ENCODE data around the gene LMNTD2.
"Not testable (repeated sequence)": the region's sequence is repeated elsewhere in the genome, so short reads cannot be mapped to it uniquely, and the experiment has no call there.

LMNTD2 gene

GRCh38 chr11:526192-526591, 34.3 kb downstream of the LMNTD2 start:
- no peaks in the 10 kb centered on the region for H3K27me3 ChIP-seq (replicated peaks)
- no peak overlapping the region for H3K27ac ChIP-seq
- DNase-seq, result no peak
- TF ChIP-seq CTCF (IDR thresholded peaks at IDR 0.05; ENCODE audit: low read depth, low read length, missing control alignments), result no peak
- H3K4me3 ChIP-seq (ENCODE audit: low read depth, low read length), result no peak overlapping the region
- no peaks in the 10 kb centered on the region for H3K36me3 ChIP-seq (replicated peaks)
- in situ Hi-C loops (cut with HindIII; ENCODE audit: low pct_ligation_motif_present, low sequenced_read_pairs), result no loop called here

GRCh38 chr11:521177-521688, 39.3 kb downstream of the LMNTD2 start:
- no peak for TF ChIP-seq CTCF (IDR thresholded peaks at IDR 0.05; ENCODE audit: low read depth, low read length, missing control alignments)
- DNase-seq, result no peak
- H3K27me3 ChIP-seq (replicated peaks), result no peaks in the 10 kb centered on the region
- H3K4me3 ChIP-seq (ENCODE audit: low read depth, low read length), result no peak overlapping the region
- no peak overlapping the region for H3K27ac ChIP-seq
- H3K36me3 ChIP-seq (replicated peaks), result no peaks in the 10 kb centered on the region
- in situ Hi-C loops (cut with HindIII; ENCODE audit: low pct_ligation_motif_present, low sequenced_read_pairs), result no loop called here

GRCh38 chr11:520428-521176, 39.9 kb downstream of the LMNTD2 start:
- no peaks in the 10 kb centered on the region for H3K36me3 ChIP-seq (replicated peaks)
- DNase-seq, result no peak
- H3K4me3 ChIP-seq (ENCODE audit: low read depth, low read length), result no peak overlapping the region
- H3K27me3 ChIP-seq (replicated peaks), result no peaks in the 10 kb centered on the region
- no peak overlapping the region for H3K27ac ChIP-seq
- in situ Hi-C loops (cut with HindIII; ENCODE audit: low pct_ligation_motif_present, low sequenced_read_pairs), result no loop called here
- TF ChIP-seq CTCF (IDR thresholded peaks at IDR 0.05; ENCODE audit: low read depth, low read length, missing control alignments), result peak; percentile 35

- peak; percentile 92 for DNase-seq
- Histone ChIP-seq H3K36me3 (replicated peaks) (peaks cover 4% of the 10 kb centered on the region), H3K27me3 (replicated peaks) (no peaks in the 10 kb centered on the region), H3K27ac (peak overlapping the region; percentile 56), H3K4me3 (ENCODE audit: low read depth, low read length) (no peak overlapping the region)
- in situ Hi-C loops (cut with HindIII; ENCODE audit: low pct_ligation_motif_present, low sequenced_read_pairs), result no loop called here
- TF ChIP-seq CTCF (IDR thresholded peaks at IDR 0.05; ENCODE audit: low read depth, low read length, missing control alignments), result peak; percentile 57
Observed at GRCh38 chr11:518463-519202, 41.9 kb downstream of the LMNTD2 start.

- H3K36me3 ChIP-seq (replicated peaks); H3K27ac ChIP-seq; DNase-seq: not testable (repeated sequence)
Observed at GRCh38 chr11:516918-517685, 43.4 kb downstream of the LMNTD2 start.

GRCh38 chr11:516400-516799, 44.1 kb downstream of the LMNTD2 start:
- in situ Hi-C loops (cut with HindIII; ENCODE audit: low pct_ligation_motif_present, low sequenced_read_pairs), result no loop called here
- H3K27ac ChIP-seq, result no peak overlapping the region
- H3K36me3 ChIP-seq (replicated peaks), result peaks cover 4% of the 10 kb centered on the region
- no peak overlapping the region for H3K4me3 ChIP-seq (ENCODE audit: low read depth, low read length)
- no peaks in the 10 kb centered on the region for H3K27me3 ChIP-seq (replicated peaks)
- no peak for DNase-seq
- TF ChIP-seq CTCF (IDR thresholded peaks at IDR 0.05; ENCODE audit: low read depth, low read length, missing control alignments), result no peak

More at GRCh38 chr11:516918-517685, 43.4 kb downstream of the LMNTD2 start:
- in situ Hi-C loops (cut with HindIII; ENCODE audit: low pct_ligation_motif_present, low sequenced_read_pairs); H3K4me3 ChIP-seq (ENCODE audit: low read depth, low read length); H3K27me3 ChIP-seq (replicated peaks): not testable (repeated sequence)

Data from brain microvascular endothelial cell (primary cell).